Activated CD4-positive, alpha-beta T cell treated with anti-CD3 and anti-CD28 coated beads, Interleukin-2, amount 50 U/mL, for 48 hours (primary cell): Measurements from ENCODE around the gene B4GALT5.
A peak's percentile ranks its signal among the peaks of the same experiment; 100 is the strongest.
"Not testable (repeated sequence)": the region's sequence is repeated elsewhere in the genome, so short reads cannot be mapped to it uniquely, and the experiment has no call there.

Source experiments
- DNase-seq, 2 experiments: peaks; one replicate each; pipeline ENCODE4 v3.0.0-alpha.2; 2020

B4GALT5 gene

GRCh38 chr20:49677777-49678758 is 35.6 kb downstream of the B4GALT5 start:
- DNase-seq: no peak

- DNase-seq: peak in 1 of 2 experiments; percentile 46
Measured at GRCh38 chr20:49676581-49677291, 36.9 kb downstream of the B4GALT5 start.

- no peak for DNase-seq
Measured at GRCh38 chr20:49675368-49676151, 38.1 kb downstream of the B4GALT5 start.

GRCh38 chr20:49674383-49675352 is 39.0 kb downstream of the B4GALT5 start:
- no peak for DNase-seq

GRCh38 chr20:49672096-49672664 is 41.5 kb downstream of the B4GALT5 start:
- DNase-seq: no peak

GRCh38 chr20:49671433-49671832 is 42.2 kb downstream of the B4GALT5 start:
- DNase-seq: no peak

- no peak for DNase-seq
Measured at GRCh38 chr20:49669601-49670189, 44.0 kb downstream of the B4GALT5 start.

- DNase-seq: not testable (repeated sequence)
Measured at GRCh38 chr20:49668878-49669195, 44.8 kb downstream of the B4GALT5 start.

GRCh38 chr20:49668181-49668877 is 45.3 kb downstream of the B4GALT5 start:
- peak; percentile 66 to 76 for DNase-seq

- DNase-seq: no peak
Measured at GRCh38 chr20:49666911-49667310, 46.8 kb downstream of the B4GALT5 start.

GRCh38 chr20:49665796-49666195 is 47.9 kb downstream of the B4GALT5 start:
- DNase-seq: no peak

- DNase-seq: no peak
Measured at GRCh38 chr20:49664612-49665313, 48.9 kb downstream of the B4GALT5 start.

- no peak for DNase-seq
Measured at GRCh38 chr20:49663112-49663511, 50.6 kb downstream of the B4GALT5 start.

GRCh38 chr20:49661560-49662329 is 51.9 kb downstream of the B4GALT5 start:
- DNase-seq: no peak

- DNase-seq: no peak
Measured at GRCh38 chr20:49660912-49661311, 52.8 kb downstream of the B4GALT5 start.

- no peak for DNase-seq
Measured at GRCh38 chr20:49659056-49659455, 54.6 kb downstream of the B4GALT5 start.

- no peak for DNase-seq
Measured at GRCh38 chr20:49658508-49658907, 55.2 kb downstream of the B4GALT5 start.

GRCh38 chr20:49657118-49657901 is 56.4 kb downstream of the B4GALT5 start:
- DNase-seq: peak in 1 of 2 experiments; percentile 13
